SK-N-SH (cell line): ENCODE data around the gene GARS1. TPM values are rescaled to one million over a fixed set of nuclear protein-coding genes. Genes with fewer than 3 reads are reported as not detected.
"Not testable (repeated sequence)": the region's sequence is repeated elsewhere in the genome, so short reads cannot be mapped to it uniquely, and the experiment has no call there.

ENCODE experiments used
- CTCF ChIA-PET: fragments of 300-600, 350-600 bp; formaldehyde crosslinking; extraction: SDS; loops from one replicate; lab custom pipeline; 2021; lab: Yijun Ruan, JAX
- POLR2A ChIA-PET: fragments of 350-600 bp; sonication (Branson Sonifier 250); formaldehyde crosslinking; extraction: SDS; loops from one replicate; lab custom pipeline; 2020; ENCODE audit warnings: antibody characterized with exemption, inconsistent platforms; lab: Yijun Ruan, JAX
- DNase-seq: peaks from one replicate; pipeline ENCODE4 v3.0.0; 2012
- H2AFZ ChIP-seq: fragments of 200-600 bp; sonication (generic); 2 replicates; pipeline ENCODE4 v1.8.1; 2016; ENCODE audit warnings: antibody characterized with exemption, mild to moderate bottlenecking, low read depth
- H3F3A ChIP-seq: fragments of 200-600 bp; sonication (generic); replicated peaks from 2 replicates; pipeline ENCODE3; 2016; ENCODE audit warnings: antibody characterized with exemption, mild to moderate bottlenecking; ENCODE audit not compliant: insufficient read depth
- H3K27ac ChIP-seq, 2 experiments: fragments of 200-500 bp in 1 of 2; fragments of 200-600 bp in 1 of 2; sonication (Bioruptor generic) in 1 of 2; sonication (generic), shearing (Covaris generic) in 1 of 2; 2 replicates each; pipeline versions ENCODE4 v1.5.1 to v1.6.1; 2014 to 2016; ENCODE audit warnings: low read depth in 2 of 2, inconsistent platforms in 1 of 2, low read length in 1 of 2, mild to moderate bottlenecking in 1 of 2, mixed read lengths in 1 of 2
- H3K27me3 ChIP-seq: fragments of 200-600 bp; sonication (generic), shearing (Covaris generic); 2 replicates; pipeline ENCODE4 v1.6.1; 2016; ENCODE audit warnings: mixed run types; ENCODE audit not compliant: insufficient read depth
- H3K36me3 ChIP-seq, 2 experiments: fragments of 200-500 bp in 1 of 2; fragments of 200-600 bp in 1 of 2; sonication (Bioruptor generic) in 1 of 2; sonication (generic) in 1 of 2; replicated peaks in 1 of 2; 2 replicates each; pipeline versions ENCODE3 to v1.5.1; 2014 to 2016; ENCODE audit warnings: low read length in 1 of 2, mild to moderate bottlenecking in 1 of 2; ENCODE audit not compliant: insufficient read depth in 2 of 2, control insufficient read depth in 1 of 2
- H3K4me1 ChIP-seq, 2 experiments: fragments of 200-500 bp in 1 of 2; fragments of 200-600 bp in 1 of 2; sonication (Bioruptor generic) in 1 of 2; sonication (generic), shearing (Covaris generic) in 1 of 2; 2 replicates each; pipeline versions ENCODE4 v1.5.1 to v1.6.1; 2014 to 2016; ENCODE audit warnings: low read depth in 1 of 2, low read length in 1 of 2, mixed run types in 1 of 2; ENCODE audit not compliant: insufficient read depth in 2 of 2, control insufficient read depth in 1 of 2
- H3K4me2 ChIP-seq: fragments of 200-600 bp; sonication (generic), shearing (Covaris generic); 2 replicates; pipeline ENCODE4 v1.6.1; 2017; ENCODE audit warnings: mixed run types
- H3K4me3 ChIP-seq, 2 experiments: fragments of 200-500 bp in 1 of 2; fragments of 200-600 bp in 1 of 2; sonication (Bioruptor generic) in 1 of 2; sonication (generic), shearing (Covaris generic) in 1 of 2; 2 replicates each; pipeline versions ENCODE4 v1.5.1 to v1.8.1; 2014 to 2016; ENCODE audit warnings: low read depth in 2 of 2, inconsistent platforms in 1 of 2, low read length in 1 of 2, mild to moderate bottlenecking in 1 of 2, mixed read lengths in 1 of 2, moderate library complexity in 1 of 2
- H3K79me2 ChIP-seq: fragments of 200-600 bp; sonication (generic); 2 replicates; pipeline ENCODE4 v1.8.1; 2017; ENCODE audit warnings: mild to moderate bottlenecking; ENCODE audit not compliant: insufficient read depth
- H3K9ac ChIP-seq: fragments of 200-600 bp; sonication (generic); 2 replicates; pipeline ENCODE4 v1.6.1; 2017; ENCODE audit warnings: mixed run types
- H3K9me2 ChIP-seq: fragments of 200-600 bp; sonication (generic); 2 replicates; pipeline ENCODE4 v1.6.1; 2017; ENCODE audit warnings: mixed run types
- H3K9me3 ChIP-seq: fragments of 200-600 bp; sonication (generic); 2 replicates; pipeline ENCODE4 v1.6.1; 2017; ENCODE audit warnings: mixed run types, mild to moderate bottlenecking, moderate library complexity
- H4K20me1 ChIP-seq: fragments of 200-600 bp; sonication (generic); 2 replicates; pipeline ENCODE4 v1.6.1; 2017; ENCODE audit warnings: mild to moderate bottlenecking, mixed run types; ENCODE audit not compliant: insufficient read depth
- CHD2 ChIP-seq: fragments of 150-350 bp; IDR thresholded peaks from 2 replicates; pipeline ENCODE4 v1.6.1; 2018; ENCODE audit warnings: low read length; ENCODE audit not compliant: partially characterized antibody
- EZH2phosphoT487 ChIP-seq: fragments of 200-600 bp; sonication (generic); IDR thresholded peaks from 2 replicates; pipeline ENCODE4 v1.6.1; 2017; ENCODE audit warnings: low read depth, mixed run types, mild to moderate bottlenecking, antibody characterized with exemption, moderate library complexity, borderline replicate concordance
- FOXM1 ChIP-seq: IDR thresholded peaks from 2 replicates; pipeline ENCODE4 v1.4.0; 2012; ENCODE audit warnings: low read depth, mild to moderate bottlenecking
- GABPA ChIP-seq: IDR thresholded peaks from 2 replicates; pipeline ENCODE4 v1.4.0; 2012; ENCODE audit warnings: low read depth, mild to moderate bottlenecking
- MXI1 ChIP-seq: IDR thresholded peaks from 2 replicates; pipeline ENCODE4 v1.6.1; 2012; ENCODE audit warnings: mild to moderate bottlenecking, low read depth, low read length, improper control_type of control experiment
- NFIC ChIP-seq: IDR thresholded peaks from 2 replicates; pipeline ENCODE4 v1.4.0; 2012; ENCODE audit warnings: borderline replicate concordance
- RCOR1 ChIP-seq: fragments of 150-350 bp; IDR thresholded peaks from 2 replicates; pipeline ENCODE4 v1.6.1; 2017; ENCODE audit warnings: antibody characterized with exemption, low read length
- RFX5 ChIP-seq: IDR thresholded peaks from 2 replicates; pipeline ENCODE4 v1.6.1; 2012; ENCODE audit warnings: mild to moderate bottlenecking, improper control_type of control experiment, low read length
- SIN3A ChIP-seq: IDR thresholded peaks from 2 replicates; pipeline ENCODE4 v1.6.1; 2012; ENCODE audit warnings: low read depth, mild to moderate bottlenecking, low read length, moderate library complexity, borderline replicate concordance
- TEAD4 ChIP-seq: IDR thresholded peaks from 2 replicates; pipeline ENCODE4 v1.4.0; 2012; ENCODE audit warnings: mild to moderate bottlenecking, borderline replicate concordance; ENCODE audit not compliant: insufficient read depth
- YY1 ChIP-seq: IDR thresholded peaks from 2 replicates; pipeline ENCODE4 v1.4.0; 2012; ENCODE audit warnings: low read depth, mild to moderate bottlenecking
- WGBS: methylation state at CpG from one replicate; pipeline ENCODE4 v1.1.6; 2017; ENCODE audit warnings: low lambda C conversion rate; 5-methylcytosine and 5-hydroxymethylcytosine counted together
- polyA plus RNA-seq, 3 experiments: library from polyadenylated mRNA; depleted of rRNA; stranded (reverse); fragments of >200 nt; gene quantifications; 2 replicates each; pipeline ENCODE4 v1.2.3, GENCODE V29; 2012
- TF ChIP-seq, protein P1 (sequence below): fragments of 200-600 bp; sonication (generic); IDR thresholded peaks from 2 replicates; pipeline ENCODE4 v1.6.1; 2017; ENCODE audit warnings: antibody characterized with exemption, mild to moderate bottlenecking, moderate library complexity

GARS1 gene
- polyA plus RNA-seq, 1 of the 3 experiments (the other 2 are of a cell fraction), result 301 TPM

GRCh38 chr7:30584965-30585364 is 9.7 kb upstream of the GARS1 start:
- Histone ChIP-seq H3K27ac (no peak overlapping the region), H3K4me1 (no peaks in the 10 kb centered on the region; a peak in 1 of 4 replicates), H3K9me3 (0 out of 2 replicates have a peak, but pooled peaks cover 5% of the 10 kb centered on the region), H3K27me3 (no peaks in the 10 kb centered on the region), H3K79me2 (peaks cover 41% of the 10 kb centered on the region), H3F3A (no peaks in the 10 kb centered on the region), H2AFZ (no peak overlapping the region), H3K9me2 (no peaks in the 10 kb centered on the region; the same call in 1 of the 2 replicates)
- CTCF ChIA-PET, result interaction anchor here (1.1 to 1.5 kb wide), 2 partner anchors 21 to 36 kb away, joined by 3 to 4 read pairs; no protein-coding TSS in a partner anchor
- TF ChIP-seq TEAD4 (no peak), YY1 (no peak), NFIC (no peak), GABPA (no peak), RCOR1 (no peak), SIN3A (no peak), FOXM1 (no peak)
- TF ChIP-seq, all 33 proteins: peak for 0
- Histone ChIP-seq H3K36me3 (peaks cover 43 to 60% of the 10 kb centered on the region in 2 experiments), H3K4me3 (no peak overlapping the region), H4K20me1 (no peaks in the 10 kb centered on the region), H3K9ac (no peak overlapping the region), H3K4me2 (no peak overlapping the region)
- DNase-seq, result no peak
- POLR2A ChIA-PET, result no interaction called here
- 95% methylated on average over 5 of the region's 5 CpGs for WGBS

DNA sequence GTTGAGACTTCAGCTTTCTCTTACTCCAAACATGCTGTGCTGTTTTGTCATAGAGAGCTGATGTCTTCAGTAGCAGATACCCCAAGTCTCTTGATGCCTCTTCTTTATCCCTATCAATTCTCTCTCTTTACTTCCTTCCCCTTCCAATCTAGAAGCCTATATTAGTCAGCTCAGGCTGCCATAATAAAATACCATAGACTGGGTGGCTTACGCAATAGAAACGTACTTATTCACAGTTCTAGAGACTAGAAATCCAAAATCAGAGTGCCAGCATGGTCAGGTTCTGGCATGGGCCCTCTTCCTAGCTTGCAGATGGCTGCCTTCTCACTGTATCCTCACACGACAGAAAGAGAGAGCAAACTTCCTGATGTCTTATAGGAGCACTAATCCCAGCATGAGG is 9.0 kb upstream of the GARS1 start:
- Histone ChIP-seq H3F3A (no peaks in the 10 kb centered on the region), H3K9me2 (no peaks in the 10 kb centered on the region; the same call in 1 of the 2 replicates), H3K27ac (no peak overlapping the region), H3K36me3 (peaks cover 42 to 54% of the 10 kb centered on the region in 2 experiments), H2AFZ (no peak overlapping the region), H3K27me3 (no peaks in the 10 kb centered on the region), H3K4me1 (no peaks in the 10 kb centered on the region; a peak in 1 of 4 replicates), H3K9ac (no peak overlapping the region), H3K4me3 (no peak overlapping the region), H3K9me3 (0 out of 2 replicates have a peak, but pooled peaks cover 5% of the 10 kb centered on the region), H4K20me1 (no peaks in the 10 kb centered on the region), H3K4me2 (no peak overlapping the region)
- ChIA-PET POLR2A (no interaction called here), CTCF (interaction anchor here (1.1 to 1.5 kb wide), 2 partner anchors 22 to 36 kb away, joined by 3 to 4 read pairs; no protein-coding TSS in a partner anchor)
- 93% methylated on average over 3 of the region's 3 CpGs for WGBS
- no peak for DNase-seq
- TF ChIP-seq RCOR1 (no peak), YY1 (no peak), EZH2phosphoT487 (no peak), CHD2 (no peak), MXI1 (no peak), RFX5 (no peak)
- TF ChIP-seq, protein P1, sequence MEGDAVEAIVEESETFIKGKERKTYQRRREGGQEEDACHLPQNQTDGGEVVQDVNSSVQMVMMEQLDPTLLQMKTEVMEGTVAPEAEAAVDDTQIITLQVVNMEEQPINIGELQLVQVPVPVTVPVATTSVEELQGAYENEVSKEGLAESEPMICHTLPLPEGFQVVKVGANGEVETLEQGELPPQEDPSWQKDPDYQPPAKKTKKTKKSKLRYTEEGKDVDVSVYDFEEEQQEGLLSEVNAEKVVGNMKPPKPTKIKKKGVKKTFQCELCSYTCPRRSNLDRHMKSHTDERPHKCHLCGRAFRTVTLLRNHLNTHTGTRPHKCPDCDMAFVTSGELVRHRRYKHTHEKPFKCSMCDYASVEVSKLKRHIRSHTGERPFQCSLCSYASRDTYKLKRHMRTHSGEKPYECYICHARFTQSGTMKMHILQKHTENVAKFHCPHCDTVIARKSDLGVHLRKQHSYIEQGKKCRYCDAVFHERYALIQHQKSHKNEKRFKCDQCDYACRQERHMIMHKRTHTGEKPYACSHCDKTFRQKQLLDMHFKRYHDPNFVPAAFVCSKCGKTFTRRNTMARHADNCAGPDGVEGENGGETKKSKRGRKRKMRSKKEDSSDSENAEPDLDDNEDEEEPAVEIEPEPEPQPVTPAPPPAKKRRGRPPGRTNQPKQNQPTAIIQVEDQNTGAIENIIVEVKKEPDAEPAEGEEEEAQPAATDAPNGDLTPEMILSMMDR, result no peak
- TF ChIP-seq, all 33 proteins: peak for 0
- peaks cover 46% of the 10 kb centered on the region for H3K79me2 ChIP-seq

- H4K20me1 ChIP-seq, H3K9me2 ChIP-seq, H3K27me3 ChIP-seq, H3K9me3 ChIP-seq, H3K27ac ChIP-seq, H2AFZ ChIP-seq, H3F3A ChIP-seq, H3K4me2 ChIP-seq, H3K4me1 ChIP-seq, H3K4me3 ChIP-seq, H3K9ac ChIP-seq, POLR2A ChIA-PET, DNase-seq: not testable (repeated sequence)
- CTCF ChIA-PET, result interaction anchor here (2.1 kb wide), 1 partner anchor 17 kb away, joined by 5 read pairs; no protein-coding TSS in a partner anchor
- 97% methylated on average over 4 of the region's 4 CpGs for WGBS
- H3K36me3 ChIP-seq, result peaks cover 26 to 35% of the 10 kb centered on the region in 2 experiments
- H3K79me2 ChIP-seq, result peaks cover 65% of the 10 kb centered on the region
These were observed 7.1 kb upstream of the GARS1 start for GRCh38 chr7:30587547-30587946.
